Measurements from ENCODE around the gene DHX34.
"Not testable (repeated sequence)": the region's sequence is repeated elsewhere in the genome, so short reads cannot be mapped to it uniquely, and the experiment has no call there.

The DHX34 gene

DNA sequence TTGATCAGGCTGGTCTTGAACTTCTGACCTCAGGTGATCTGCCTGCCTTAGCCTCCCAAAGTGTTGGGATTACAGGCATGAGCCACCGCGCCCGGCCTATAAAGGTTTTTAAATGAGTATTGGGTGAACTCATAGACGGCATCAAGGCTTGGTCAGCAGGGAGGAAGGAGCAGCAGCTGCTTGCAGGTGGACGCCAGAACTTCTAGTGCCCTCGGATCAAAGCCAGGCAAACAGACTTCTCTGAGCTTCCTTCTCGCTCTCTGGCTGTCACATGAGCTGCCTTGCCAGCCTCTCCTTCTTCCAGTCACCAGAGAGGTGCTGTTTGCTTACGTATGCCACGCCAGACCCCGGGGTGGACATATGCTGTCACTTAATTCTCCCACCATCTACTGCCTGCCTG, 16.3 kb downstream of the DHX34 start:
- H3K4me3 ChIP-seq (ENCODE audit: low read depth, low read length): not testable (repeated sequence)

DNA sequence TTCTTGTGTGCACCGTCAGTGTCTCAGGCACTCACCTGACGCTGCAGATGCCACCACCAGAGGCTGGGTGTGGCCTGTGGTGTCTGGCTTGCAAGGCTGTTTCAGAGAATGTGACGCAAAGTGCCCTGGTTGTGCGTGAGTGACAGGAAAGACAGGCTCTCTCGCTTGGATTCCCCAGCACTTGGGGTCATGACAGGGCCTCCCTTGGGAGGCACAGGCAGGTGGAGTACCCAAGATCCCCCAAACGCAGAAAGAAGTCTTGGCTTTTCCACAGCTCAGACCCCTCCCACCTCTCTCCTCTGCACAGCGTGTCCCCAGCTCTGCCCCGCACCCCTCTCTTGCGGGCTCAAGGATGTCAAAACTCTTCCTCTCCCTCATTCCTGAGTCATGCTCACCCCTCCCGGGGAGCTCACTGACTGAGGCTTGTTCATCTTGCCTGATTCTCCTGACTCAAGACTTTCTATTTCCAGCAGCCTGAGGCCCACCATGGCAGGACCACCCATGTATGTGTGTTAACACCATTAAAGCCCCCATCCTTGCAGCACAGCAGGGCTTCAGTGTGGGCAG, 21.0 kb downstream of the DHX34 start:
- H3K4me3 ChIP-seq (ENCODE audit: low read depth, low read length): no peak overlapping the region

GRCh38 chr19:47371261-47371660, 22.1 kb downstream of the DHX34 start:
- H3K4me3 ChIP-seq (ENCODE audit: low read depth, low read length): no peak overlapping the region

DNA sequence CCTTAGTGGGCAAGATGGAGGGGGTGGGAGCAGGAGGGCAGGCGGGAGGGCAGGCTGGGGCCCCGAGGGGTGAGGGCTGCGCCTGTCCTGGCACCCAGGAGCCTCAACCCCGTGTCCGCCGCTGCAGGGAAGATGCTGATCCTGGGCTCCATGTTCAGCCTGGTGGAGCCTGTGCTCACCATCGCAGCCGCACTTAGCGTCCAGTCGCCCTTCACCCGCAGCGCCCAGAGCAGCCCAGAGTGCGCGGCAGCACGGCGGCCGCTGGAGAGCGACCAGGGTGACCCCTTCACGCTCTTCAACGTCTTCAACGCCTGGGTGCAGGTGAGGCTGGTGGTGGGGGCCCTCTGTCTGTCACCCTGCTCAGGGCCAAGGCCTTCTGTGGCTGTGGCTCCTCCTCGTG, 23.5 kb downstream of the DHX34 start:
- no peak overlapping the region for H3K4me3 ChIP-seq (ENCODE audit: low read depth, low read length)

DNA sequence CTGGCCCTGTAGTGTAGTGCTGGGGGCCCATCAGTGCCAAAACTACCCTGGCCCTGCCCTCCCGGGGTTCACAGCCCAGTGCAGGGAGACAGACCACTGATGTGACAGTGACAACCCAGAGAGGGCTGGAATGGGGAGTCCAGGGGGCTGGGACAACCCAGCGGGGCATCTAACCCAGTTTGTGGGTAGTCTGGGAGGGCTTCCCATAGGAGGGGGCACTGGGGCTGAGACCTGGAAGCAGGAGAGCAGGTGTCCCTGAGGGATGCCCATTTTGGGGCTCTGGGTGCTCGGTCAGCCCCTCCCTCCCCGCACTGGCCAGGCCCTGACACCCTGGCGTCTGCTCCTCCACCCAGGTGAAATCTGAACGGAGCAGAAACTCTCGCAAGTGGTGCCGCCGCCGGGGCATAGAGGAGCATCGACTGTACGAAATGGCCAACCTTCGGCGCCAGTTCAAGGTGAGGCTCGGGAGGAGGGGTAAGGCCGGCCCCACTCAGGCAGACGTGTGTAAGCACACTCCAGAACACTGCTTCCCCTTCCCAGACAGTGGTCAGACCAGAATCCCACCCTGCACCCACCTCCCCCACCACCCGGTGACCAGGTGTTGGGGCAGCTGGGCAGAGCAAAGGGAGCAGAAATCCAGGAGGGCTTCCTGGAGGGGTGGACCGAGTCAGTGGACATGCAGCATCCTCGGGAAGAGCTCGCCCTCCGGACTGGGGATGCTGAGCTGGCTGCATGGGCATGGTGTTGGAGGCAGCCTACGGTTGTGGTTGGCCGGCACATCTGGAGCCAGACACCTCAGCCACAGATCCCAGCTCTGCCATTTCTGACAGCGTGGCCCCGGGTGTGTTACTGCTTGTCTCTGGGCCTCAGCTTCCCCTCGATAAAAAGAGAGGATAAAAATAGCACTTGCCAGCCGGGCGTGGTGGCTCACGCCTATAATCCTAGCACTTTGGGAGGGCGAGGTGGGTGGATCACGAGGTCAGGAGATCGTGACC, 24.4 kb downstream of the DHX34 start:
- no peak overlapping the region for H3K4me3 ChIP-seq (ENCODE audit: low read depth, low read length)

GRCh38 chr19:47374876-47375693, 26.0 kb downstream of the DHX34 start:
- H3K4me3 ChIP-seq (ENCODE audit: low read depth, low read length): no peak overlapping the region

DNA sequence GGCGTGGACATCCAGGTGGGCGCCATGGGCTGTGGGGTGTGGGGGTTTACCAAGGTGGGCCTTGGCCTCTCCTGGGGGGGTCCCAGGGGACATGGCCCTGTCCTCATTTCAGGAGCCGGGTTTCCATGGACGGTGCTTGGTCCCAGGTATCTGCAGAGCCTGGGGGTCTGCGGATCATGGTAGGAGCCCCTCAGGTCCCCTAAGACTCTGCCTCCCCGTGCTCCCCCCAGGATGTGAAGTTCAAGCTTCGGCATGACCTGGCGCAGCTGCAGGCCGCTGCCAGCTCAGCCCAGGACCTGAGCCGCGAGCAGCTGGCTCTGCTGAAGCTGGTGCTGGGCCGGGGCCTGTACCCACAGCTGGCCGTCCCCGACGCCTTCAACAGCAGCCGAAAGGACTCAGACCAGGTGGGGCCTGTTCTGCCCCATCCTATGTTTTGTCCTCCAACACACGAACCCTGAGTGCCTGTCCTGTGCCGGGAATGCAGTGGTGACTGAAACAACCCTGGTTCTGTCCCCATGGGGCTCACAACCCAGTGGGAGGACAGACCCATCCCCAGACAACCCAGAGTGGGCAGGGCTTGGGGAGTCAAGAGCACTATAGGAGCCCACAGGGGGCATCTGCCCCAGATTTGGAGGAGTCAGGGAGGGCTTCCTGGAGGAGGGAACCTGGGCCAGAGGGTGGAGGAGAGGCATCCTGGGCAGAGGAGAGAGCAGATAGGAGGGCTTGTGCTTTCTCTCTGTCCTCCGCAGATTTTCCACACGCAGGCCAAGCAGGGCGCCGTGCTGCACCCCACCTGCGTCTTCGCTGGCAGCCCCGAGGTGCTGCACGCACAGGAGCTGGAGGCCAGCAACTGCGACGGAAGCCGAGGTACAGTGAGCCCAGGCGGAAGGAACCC, 26.8 kb downstream of the DHX34 start:
- H3K4me3 ChIP-seq (ENCODE audit: low read depth, low read length): no peak overlapping the region

DNA sequence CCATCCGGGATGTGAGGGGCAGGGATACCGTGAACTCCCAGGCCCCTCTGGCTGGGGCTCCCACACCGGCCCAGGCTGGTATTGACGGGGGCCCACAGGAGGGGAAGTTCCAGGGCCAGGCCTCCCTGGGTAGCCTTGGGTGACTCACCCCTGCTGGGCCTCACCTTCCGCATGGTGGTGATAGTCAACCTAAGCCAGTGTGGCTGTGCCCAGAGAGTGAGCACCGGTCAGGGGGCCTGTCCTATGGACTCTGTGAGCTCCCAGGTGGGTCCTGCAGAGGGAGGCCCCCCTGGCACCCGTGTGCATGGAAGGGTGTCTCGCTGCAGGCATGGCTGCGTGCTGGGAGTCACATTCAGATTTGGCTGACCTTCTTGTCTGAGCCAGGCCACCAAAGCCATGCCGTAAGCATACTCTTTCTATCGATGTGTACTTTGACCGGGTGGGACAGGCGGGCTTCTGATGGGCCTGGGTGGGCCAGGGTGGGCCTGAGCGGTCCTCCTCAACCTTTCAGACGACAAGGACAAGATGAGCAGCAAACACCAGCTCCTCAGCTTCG, 27.6 kb downstream of the DHX34 start:
- H3K4me3 ChIP-seq (ENCODE audit: low read depth, low read length): no peak overlapping the region

- no peak overlapping the region for H3K4me3 ChIP-seq (ENCODE audit: low read depth, low read length)
Observed at GRCh38 chr19:47377208-47377701, 28.1 kb downstream of the DHX34 start.

DNA sequence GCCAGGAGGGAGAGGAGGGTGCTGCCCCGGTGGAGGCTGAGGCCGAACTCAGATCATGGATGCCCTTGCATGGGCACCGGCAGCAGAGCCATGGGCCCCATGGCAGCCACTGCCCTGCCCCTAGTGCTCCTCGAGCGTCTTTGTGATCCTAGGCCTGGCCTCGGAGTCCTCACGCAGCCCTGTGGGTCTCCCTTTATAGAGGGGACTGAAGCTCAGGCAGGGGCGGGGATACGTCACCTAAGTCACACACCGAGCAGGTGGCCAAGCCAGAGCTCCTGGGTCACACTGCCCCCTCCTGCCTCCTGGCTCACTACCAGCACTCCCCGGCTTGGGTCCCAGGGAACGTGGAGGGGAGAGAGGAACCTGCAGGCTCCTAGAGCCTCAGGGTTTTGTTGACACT, 28.7 kb downstream of the DHX34 start:
- H3K4me3 ChIP-seq (ENCODE audit: low read depth, low read length): no peak overlapping the region

GRCh38 chr19:47378246-47378645, 29.1 kb downstream of the DHX34 start:
- no peak overlapping the region for H3K4me3 ChIP-seq (ENCODE audit: low read depth, low read length)

DNA sequence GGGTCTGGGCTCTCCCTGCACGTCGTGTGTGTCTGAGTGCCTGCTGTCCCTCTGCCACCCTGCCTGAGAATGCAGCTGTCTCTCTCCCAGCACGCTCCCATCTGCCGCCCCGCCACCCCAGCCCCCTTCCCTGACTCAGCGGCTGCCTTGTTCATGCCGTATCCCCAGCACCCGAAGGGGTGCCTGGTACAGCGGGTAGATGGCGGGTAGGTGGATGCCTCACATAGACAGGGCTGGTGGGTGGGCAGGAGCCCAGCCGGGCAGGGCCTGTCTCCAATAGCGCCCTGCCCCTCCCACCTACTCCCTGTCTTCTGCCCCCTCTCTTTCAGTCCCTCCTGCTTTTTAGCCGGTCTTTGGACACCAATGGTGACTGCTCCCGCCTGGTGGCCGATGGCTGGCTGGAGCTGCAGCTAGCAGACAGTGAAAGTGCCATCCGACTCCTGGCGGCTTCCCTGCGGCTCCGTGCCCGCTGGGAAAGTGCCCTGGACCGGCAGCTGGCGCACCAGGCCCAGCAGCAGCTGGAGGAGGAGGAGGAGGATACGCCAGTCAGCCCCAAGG, 30.3 kb downstream of the DHX34 start:
- no peak overlapping the region for H3K4me3 ChIP-seq (ENCODE audit: low read depth, low read length)

DNA sequence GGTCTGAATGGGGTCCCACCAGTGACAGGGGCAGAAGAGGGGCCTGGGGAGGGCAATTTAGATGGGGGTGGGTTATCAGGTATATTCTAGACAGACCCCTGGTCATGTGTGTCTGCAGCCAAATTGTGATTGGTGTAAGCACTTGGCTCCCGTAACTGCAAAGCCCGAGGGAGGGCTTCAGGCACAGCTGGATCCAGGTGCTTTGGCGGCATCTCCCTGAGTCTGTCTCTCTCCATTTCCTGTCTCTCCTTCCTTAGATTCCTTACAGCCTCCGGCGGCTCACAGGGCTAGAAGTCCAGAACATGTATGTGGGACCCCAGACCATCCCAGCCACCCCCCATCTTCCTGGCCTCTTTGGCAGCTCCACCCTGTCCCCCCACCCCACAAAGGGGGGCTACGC, 31.4 kb downstream of the DHX34 start:
- no peak overlapping the region for H3K4me3 ChIP-seq (ENCODE audit: low read depth, low read length)

- H3K4me3 ChIP-seq (ENCODE audit: low read depth, low read length): no peak overlapping the region
Observed at GRCh38 chr19:47381121-47381520, 32.0 kb downstream of the DHX34 start.

GRCh38 chr19:47381653-47382279, 32.7 kb downstream of the DHX34 start:
- no peak overlapping the region for H3K4me3 ChIP-seq (ENCODE audit: low read depth, low read length)

DNA sequence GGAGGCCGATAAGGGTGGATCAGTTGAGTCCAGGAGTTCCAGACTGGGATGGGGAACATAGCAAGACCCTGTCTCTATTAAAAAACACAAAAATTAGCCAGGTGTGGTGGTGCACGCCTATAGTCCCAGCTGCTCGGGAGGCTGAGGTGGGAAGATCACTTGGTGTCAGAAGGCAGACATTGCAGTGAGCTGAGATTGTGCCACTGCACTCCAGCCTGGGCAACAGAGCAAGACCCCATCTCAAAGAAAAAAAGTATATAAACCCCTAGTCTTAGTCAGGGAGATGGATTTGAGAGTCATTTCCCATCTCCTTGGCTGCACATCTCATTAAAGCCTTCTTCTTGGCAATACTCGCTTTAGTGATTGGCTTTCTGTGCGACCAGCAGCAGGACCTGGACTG, 34.8 kb downstream of the DHX34 start:
- H3K4me3 ChIP-seq (ENCODE audit: low read depth, low read length): not testable (repeated sequence)

GRCh38 chr19:47384533-47384932, 35.4 kb downstream of the DHX34 start:
- H3K4me3 ChIP-seq (ENCODE audit: low read depth, low read length): not testable (repeated sequence)

DNA sequence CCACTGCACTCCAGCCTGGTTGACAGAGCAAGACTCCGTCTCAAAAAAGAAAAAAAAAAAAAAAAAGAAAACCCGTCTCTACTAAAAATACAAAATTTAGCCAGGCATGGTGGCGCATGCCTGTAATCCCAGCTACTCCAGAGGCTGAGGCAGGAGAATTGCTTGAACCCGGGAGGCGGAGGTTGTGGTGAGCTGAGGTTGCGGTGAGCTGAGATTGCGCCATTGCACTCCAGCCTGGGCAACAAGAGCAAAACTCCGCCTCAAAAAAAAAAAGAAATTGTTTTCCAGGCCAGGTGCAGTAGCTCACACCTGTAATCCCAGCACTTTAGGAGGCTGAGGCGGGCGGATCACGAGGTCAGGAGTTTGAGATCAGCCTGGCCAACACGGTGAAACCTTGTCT, 37.5 kb downstream of the DHX34 start:
- not testable (repeated sequence) for H3K4me3 ChIP-seq (ENCODE audit: low read depth, low read length)

DNA sequence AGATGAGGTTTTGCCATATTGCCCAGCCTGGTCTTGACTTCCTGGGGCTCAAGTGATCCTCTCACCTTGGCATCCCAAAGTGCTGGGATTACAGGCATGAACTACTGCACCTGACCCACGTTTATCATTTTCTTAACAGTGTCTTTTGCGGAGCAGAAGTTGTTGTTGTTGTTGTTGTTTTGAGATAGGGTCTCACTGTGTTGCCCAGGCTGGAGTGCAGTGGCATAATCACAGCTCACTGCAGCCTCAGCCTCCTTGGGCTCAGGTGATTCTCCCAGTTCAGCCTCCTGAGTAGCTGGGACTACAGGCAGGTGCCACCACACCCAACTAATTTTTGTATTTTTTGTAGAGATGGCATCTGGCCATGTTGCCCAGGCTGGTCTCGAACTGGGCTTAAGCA, 38.5 kb downstream of the DHX34 start:
- H3K4me3 ChIP-seq (ENCODE audit: low read depth, low read length): not testable (repeated sequence)
